HL-60 (cell line): ENCODE measurements around the gene RGR.

Source experiments
- DNase-seq, 2 experiments: peaks; one replicate each; pipeline ENCODE4 v3.0.0-alpha.2; 2010 to 2020; ENCODE audit warnings: low read depth in 1 of 2, low spot score in 1 of 2
- H3K27ac ChIP-seq: fragments of 250-450 bp; sonication (Bioruptor Pico); replicated peaks from 2 replicates; pipeline ENCODE4 v1.5.1; 2020; ENCODE audit warnings: mild to moderate bottlenecking, moderate library complexity
- H3K27me3 ChIP-seq: fragments of 250-450 bp; sonication (Bioruptor Pico); 2 replicates; pipeline ENCODE4 v1.5.1; 2021; ENCODE audit warnings: mild to moderate bottlenecking, moderate library complexity; ENCODE audit not compliant: insufficient read depth, poor library complexity, severe bottlenecking
- H3K4me3 ChIP-seq: replicated peaks from 2 replicates; pipeline ENCODE4 v1.5.1; 2011; ENCODE audit warnings: mild to moderate bottlenecking, control low read depth, low read length; ENCODE audit not compliant: insufficient read depth
- GABPA ChIP-seq: IDR thresholded peaks from 2 replicates; pipeline ENCODE4 v1.6.1; 2012; ENCODE audit warnings: low read depth
- POLR2AphosphoS5 ChIP-seq: IDR thresholded peaks from 2 replicates; pipeline ENCODE4 v1.6.1; 2012; ENCODE audit warnings: low read depth
- SPI1 ChIP-seq: IDR thresholded peaks from 2 replicates; pipeline ENCODE4 v1.6.1; 2012; ENCODE audit warnings: low read depth, mild to moderate bottlenecking, borderline replicate concordance
- TF ChIP-seq, protein P1 (sequence below): IDR thresholded peaks from one replicate; pipeline ENCODE4 v1.5.1; 2011; ENCODE audit warnings: low read length, control low read depth, inconsistent platforms; ENCODE audit not compliant: insufficient read depth
- TF ChIP-seq, protein P2 (sequence below): IDR thresholded peaks from 2 replicates; pipeline ENCODE4 v1.6.1; 2012; ENCODE audit warnings: low read depth; ENCODE audit not compliant: insufficient replicate concordance

RGR gene

DNA sequence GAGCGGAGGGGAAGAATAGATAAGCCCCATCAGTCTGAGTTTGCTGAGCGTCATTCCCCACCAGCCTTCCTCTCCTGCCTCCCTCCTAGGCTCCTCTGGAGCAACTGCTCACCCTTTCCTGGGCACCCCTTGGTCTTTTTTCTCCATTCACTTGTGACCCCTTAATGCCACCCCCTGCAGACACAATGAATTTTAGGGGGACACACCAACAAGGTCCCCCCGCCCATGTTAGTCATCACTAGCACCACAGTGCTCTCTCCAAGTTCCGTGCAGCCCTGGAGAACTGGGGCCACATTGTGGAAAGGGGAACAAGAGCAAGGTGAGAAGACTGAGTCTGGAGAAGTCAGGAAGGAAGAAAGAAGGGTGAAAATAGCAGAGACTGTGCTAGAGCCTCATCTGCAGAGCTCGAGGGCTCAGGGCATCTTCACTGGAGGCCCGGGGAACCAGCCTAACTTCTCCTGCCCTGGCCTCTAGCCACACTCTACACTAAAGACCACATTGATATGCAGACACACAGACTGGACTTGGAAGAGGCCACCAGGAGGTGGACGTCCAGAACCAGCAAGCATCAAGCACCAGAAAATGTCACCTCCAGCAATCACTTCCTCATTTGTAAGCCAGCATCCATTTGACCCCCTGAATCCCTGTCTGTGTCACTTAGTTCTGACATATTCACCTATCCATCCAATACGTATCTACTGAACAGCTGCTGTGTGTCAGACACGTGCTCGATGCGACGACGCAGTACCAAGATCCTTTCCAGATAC is 17.5 kb downstream of the RGR start:
- no peak for DNase-seq
- TF ChIP-seq, protein P1, sequence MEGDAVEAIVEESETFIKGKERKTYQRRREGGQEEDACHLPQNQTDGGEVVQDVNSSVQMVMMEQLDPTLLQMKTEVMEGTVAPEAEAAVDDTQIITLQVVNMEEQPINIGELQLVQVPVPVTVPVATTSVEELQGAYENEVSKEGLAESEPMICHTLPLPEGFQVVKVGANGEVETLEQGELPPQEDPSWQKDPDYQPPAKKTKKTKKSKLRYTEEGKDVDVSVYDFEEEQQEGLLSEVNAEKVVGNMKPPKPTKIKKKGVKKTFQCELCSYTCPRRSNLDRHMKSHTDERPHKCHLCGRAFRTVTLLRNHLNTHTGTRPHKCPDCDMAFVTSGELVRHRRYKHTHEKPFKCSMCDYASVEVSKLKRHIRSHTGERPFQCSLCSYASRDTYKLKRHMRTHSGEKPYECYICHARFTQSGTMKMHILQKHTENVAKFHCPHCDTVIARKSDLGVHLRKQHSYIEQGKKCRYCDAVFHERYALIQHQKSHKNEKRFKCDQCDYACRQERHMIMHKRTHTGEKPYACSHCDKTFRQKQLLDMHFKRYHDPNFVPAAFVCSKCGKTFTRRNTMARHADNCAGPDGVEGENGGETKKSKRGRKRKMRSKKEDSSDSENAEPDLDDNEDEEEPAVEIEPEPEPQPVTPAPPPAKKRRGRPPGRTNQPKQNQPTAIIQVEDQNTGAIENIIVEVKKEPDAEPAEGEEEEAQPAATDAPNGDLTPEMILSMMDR = no peak
- TF ChIP-seq SPI1 = peak; percentile 77
- TF ChIP-seq, protein P2, sequence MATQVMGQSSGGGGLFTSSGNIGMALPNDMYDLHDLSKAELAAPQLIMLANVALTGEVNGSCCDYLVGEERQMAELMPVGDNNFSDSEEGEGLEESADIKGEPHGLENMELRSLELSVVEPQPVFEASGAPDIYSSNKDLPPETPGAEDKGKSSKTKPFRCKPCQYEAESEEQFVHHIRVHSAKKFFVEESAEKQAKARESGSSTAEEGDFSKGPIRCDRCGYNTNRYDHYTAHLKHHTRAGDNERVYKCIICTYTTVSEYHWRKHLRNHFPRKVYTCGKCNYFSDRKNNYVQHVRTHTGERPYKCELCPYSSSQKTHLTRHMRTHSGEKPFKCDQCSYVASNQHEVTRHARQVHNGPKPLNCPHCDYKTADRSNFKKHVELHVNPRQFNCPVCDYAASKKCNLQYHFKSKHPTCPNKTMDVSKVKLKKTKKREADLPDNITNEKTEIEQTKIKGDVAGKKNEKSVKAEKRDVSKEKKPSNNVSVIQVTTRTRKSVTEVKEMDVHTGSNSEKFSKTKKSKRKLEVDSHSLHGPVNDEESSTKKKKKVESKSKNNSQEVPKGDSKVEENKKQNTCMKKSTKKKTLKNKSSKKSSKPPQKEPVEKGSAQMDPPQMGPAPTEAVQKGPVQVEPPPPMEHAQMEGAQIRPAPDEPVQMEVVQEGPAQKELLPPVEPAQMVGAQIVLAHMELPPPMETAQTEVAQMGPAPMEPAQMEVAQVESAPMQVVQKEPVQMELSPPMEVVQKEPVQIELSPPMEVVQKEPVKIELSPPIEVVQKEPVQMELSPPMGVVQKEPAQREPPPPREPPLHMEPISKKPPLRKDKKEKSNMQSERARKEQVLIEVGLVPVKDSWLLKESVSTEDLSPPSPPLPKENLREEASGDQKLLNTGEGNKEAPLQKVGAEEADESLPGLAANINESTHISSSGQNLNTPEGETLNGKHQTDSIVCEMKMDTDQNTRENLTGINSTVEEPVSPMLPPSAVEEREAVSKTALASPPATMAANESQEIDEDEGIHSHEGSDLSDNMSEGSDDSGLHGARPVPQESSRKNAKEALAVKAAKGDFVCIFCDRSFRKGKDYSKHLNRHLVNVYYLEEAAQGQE = no peak
- no peak overlapping the region for H3K4me3 ChIP-seq
- H3K27ac ChIP-seq = no peak overlapping the region
- no peaks in the 10 kb centered on the region for H3K27me3 ChIP-seq

DNA sequence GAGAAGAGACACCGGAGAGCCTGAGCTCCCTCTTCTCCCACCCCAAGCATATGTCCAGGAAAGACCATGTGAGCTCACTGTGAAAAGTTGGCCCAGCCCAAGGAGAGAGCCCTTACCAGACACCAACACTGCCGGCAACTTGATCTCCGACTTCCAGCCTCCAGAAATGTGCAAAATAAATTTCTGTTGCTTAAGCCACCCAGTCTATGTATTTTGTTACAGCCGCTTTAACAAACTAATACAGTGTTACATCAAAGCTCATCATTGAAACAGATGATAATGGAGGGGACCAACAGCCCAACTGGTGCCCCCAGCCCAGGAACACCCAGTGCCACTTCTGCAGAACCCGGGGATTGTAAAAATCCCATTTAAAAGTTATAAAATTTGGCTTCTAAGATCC is 18.9 kb downstream of the RGR start:
- no peaks in the 10 kb centered on the region for H3K27me3 ChIP-seq

DNA sequence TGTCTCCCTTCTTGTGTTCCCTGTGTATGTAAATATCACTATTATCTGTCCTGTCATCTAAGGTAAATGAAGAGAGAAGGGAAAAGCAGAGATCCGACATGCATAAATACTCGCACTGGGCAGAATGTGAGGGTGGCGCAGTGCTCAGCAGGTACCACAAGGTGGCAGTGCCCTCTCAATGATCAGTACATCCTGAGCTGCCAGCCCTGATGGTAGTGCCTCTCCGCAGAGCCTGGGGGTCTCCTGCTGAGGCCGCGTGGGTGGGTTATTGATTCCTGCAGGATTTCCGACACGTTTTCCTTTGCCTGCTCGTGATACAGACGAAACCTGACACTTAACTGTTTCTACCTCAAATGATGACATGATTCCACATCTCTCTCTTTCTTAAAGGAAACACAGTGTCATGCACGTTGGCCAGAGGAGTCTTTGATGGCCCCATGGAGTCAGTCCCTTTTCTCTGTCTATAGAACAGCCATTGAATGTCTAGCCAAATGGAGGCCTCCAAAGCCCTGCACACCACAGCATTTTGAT is 19.8 kb downstream of the RGR start:
- Histone ChIP-seq H3K27ac (no peak overlapping the region), H3K27me3 (no peaks in the 10 kb centered on the region), H3K4me3 (no peak overlapping the region)
- TF ChIP-seq SPI1 (no peak), POLR2AphosphoS5 (no peak)
- TF ChIP-seq, protein P1 = peak; percentile 91
- peak; percentile 1 to 41 for DNase-seq

More for the DNA sequence above, 18.9 kb downstream of the RGR start:
- no peak overlapping the region for H3K4me3 ChIP-seq
- TF ChIP-seq GABPA (no peak), SPI1 (no peak), POLR2AphosphoS5 (no peak)
- TF ChIP-seq, protein P1 = no peak
- TF ChIP-seq, protein P2 = no peak
- H3K27ac ChIP-seq = no peak overlapping the region
- DNase-seq = no peak

DNA sequence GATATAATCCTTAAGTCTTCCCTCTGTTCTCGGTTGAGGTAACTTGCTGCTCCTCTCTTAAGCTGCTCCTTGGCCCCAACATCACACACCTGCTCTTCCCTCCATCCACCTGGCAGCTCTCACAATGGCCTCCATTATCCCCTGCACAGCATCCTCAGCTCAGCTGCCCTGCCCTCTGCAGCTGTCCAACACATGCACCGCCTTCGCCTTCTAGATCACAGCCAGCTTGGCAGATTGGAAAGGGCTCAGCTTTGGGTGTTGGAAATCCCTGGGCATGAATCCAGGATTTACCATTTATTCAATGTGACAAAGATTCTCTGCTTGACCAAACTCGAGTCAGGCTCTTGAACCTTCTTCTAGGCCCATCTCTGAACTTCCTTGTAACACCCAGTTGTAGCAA is 20.6 kb downstream of the RGR start:
- TF ChIP-seq, protein P1 = no peak
- no peak for TF ChIP-seq SPI1
- TF ChIP-seq POLR2AphosphoS5 = no peak
- TF ChIP-seq GABPA = no peak
- TF ChIP-seq, protein P2 = no peak
- DNase-seq = no peak
- no peak overlapping the region for H3K27ac ChIP-seq

More for the DNA sequence above, 20.6 kb downstream of the RGR start:
- no peak overlapping the region for H3K4me3 ChIP-seq
- H3K27me3 ChIP-seq = no peaks in the 10 kb centered on the region
